ENCODE results near the gene PTGFR.

The PTGFR gene, protein sequence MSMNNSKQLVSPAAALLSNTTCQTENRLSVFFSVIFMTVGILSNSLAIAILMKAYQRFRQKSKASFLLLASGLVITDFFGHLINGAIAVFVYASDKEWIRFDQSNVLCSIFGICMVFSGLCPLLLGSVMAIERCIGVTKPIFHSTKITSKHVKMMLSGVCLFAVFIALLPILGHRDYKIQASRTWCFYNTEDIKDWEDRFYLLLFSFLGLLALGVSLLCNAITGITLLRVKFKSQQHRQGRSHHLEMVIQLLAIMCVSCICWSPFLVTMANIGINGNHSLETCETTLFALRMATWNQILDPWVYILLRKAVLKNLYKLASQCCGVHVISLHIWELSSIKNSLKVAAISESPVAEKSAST

GRCh38 chr1:78490861-78491450, at the start of gene PTGFR:
Gene PTGFR, plus strand, starts transcription at chr1:78490974. Its CDS starts 1,770 bp downstream, at chr1:78492744.
- DNase-seq (ENCODE audit: low read depth, low spot score), result no peak

DNA sequence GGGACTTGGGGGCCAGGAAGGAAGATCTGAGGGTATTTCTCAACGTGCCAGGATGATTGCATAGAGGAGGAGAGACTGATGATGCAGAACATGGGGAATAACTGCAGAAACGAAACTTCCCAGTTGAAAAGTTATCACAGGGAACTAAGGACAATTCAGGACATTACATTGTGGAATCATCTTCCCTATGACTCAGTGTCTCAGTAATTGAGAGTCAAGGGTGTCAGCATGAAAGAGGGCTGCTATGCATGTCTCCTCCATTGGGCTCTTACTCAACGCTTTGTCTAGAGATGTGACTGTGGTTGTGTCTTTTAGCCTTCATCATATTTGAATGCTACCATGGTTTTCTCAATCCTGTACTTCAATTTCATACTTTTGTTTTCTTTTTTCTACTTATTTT, 48.9 kb upstream of the PTGFR start:
- no peak for DNase-seq (ENCODE audit: low read depth, low spot score)

DNA sequence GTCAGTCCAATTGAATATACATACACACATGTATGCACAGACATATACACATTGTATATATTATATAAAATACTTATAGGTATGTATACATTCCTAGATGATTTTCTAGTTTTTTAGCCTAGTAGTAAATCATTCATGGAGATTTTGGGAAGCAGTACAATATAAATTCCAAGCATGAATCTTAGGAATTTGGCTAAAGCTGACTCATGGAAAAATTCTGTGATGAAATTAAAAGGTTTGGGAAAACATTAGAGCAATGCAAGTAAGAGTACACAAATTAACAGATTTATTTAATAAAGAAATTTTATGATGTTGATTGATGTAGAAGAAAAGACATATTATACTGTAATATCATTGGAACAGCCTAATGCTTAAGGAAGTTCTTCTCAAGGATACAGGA, 43.7 kb upstream of the PTGFR start:
- no peak for DNase-seq (ENCODE audit: low read depth, low spot score)

GRCh38 chr1:78464449-78464891, 26.3 kb upstream of the PTGFR start:
- no peak for DNase-seq (ENCODE audit: low read depth, low spot score)

DNA sequence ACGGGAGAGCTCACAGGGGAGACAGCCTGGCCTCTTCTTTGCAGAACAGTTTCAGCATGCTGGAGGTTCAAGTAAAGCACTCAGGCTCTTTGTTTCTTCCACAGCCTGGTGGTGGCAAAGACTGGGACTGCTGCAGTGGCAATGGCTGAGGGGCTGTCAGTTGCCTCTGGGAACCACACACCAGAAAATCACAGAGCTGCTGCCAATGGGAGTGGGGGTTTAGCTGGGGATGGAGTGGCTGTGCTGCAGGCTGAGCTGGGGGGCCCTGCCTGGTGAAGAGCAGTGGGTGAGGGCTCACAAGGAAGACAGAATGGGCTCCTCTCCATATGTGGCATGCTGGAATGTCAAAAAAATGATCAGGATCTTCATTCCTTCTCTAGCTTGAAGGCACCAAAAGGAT, 25.6 kb upstream of the PTGFR start:
- DNase-seq (ENCODE audit: low read depth, low spot score), result no peak

- no peak for DNase-seq (ENCODE audit: low read depth, low spot score)
Measured at GRCh38 chr1:78468521-78468920, 22.3 kb upstream of the PTGFR start.

DNA sequence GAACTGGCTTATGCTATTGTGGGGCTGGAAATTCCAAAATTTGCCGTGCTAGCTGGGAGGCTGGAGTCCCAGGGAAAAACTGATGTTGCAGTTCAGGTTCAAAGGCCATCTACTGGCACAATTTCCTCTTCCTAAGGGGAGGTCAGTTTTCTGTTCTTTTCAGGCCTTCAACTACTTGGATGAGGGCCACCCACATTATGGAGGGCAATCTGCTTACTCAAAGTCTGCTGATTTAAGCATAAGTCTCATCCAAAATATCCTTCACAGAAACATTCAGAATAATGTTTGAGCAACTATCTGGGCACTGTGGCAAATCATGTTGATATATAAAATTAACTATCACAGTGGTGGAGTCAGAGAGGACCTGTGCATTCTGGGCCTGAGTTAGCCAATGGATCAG, 21.2 kb upstream of the PTGFR start:
- no peak for DNase-seq (ENCODE audit: low read depth, low spot score)

DNA sequence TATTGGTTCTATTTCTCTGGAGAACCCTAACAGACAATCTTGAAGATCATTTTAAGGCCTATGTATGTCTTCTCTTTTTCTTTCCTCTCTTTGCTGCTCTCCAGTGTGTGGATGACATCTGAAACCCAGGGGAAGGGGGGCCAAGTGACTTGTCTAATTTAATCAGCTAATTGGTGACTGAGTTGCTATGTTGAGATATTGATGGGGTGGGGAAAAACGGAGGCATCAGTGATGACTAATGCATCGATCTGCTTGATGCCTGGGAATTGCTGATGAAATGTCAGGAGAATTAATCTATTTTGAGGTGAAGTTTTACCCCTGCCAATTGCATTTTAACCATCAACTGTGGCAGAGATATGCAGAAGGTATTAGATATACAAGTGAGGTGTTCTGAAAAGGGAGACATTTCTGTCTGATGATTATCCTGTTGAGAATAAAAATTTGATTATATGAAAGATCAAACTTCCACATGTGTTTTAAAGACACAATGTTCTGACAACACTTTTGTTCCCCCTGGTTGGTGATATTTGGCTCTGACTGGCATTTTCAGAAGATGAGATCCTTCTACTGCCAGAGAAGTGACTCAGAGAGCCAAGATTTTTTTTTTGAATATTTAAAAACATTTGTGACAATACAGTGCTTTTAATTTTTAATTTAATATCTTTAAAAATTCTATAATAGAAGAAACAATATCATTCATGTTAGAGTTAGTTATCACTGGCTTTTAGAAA, 18.7 kb upstream of the PTGFR start:
- no peak for DNase-seq (ENCODE audit: low read depth, low spot score)

DNA sequence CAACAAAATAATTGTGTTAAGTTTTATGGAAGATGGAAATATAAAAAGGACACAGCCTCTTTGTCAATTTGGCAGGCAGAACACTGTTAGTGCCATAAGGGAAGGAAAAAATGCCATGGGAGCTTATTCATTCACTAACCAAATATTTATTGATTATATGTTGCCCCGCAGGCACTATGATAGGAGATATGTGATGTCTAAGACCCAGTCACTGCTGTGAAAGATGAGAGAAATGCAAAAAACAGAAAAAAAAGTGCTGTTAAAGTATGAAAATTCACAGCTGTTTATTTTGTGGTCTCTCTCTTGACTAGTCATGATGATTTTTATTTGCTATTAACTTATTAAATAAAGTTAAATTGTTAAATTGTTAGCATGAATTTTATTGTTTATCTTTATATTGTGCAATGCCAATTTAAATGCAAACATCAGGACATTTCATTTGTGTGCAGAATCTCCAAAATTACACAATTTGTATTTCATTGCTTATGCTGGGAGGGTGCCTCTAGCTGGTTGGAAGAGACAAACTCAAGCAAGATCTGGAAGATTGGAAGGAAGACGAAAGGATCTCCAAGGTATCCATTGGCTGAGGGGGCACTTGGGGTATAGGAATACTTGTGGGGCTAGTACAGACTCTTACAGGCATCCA, 17.8 kb upstream of the PTGFR start:
- no peak for DNase-seq (ENCODE audit: low read depth, low spot score)

DNA sequence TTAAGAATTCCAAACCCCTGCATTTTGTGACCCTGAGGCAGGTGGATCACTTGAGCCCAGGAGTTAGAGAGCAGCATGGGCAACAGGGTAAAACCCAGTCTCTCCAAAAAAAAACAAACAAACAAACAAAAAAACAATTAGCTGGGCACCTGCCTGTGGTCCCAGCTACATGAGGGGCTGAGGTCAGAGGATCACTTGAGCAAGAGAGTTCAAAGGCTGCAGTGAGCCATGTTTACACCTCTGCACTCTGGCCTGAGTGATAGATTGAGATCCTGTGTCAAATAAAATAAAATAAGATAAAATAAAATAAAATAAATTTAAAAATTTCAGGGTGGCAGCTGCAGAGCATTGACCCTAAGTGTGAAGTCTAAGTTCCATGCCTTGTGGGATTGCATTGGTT, 16.7 kb upstream of the PTGFR start:
- DNase-seq (ENCODE audit: low read depth, low spot score), result no peak

GRCh38 chr1:78475888-78476610, 14.7 kb upstream of the PTGFR start:
- DNase-seq (ENCODE audit: low read depth, low spot score), result no peak

DNA sequence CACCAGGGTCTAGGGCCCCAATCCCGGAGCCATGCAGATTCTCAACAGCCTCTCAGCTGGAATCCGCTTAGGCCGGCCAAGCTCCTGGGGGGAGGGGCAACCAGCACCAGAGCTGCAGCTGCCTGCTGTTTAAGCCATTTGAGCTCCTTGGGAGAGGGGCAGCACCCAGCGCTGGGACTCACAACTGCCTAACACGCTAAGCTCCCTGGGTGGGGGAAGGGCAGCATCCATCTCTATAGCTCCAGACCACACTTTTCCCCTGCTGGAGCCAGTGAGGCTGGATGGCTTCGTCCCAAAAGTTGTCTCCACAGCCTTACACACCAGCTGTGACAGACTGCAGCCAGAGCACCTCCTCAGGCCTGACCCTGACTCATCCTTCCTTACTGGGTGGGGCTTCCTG, 6.9 kb upstream of the PTGFR start:
- no peak for DNase-seq (ENCODE audit: low read depth, low spot score)

GRCh38 chr1:78491451-78492071, 787 bp downstream of the PTGFR start:
- DNase-seq (ENCODE audit: low read depth, low spot score), result no peak

DNA sequence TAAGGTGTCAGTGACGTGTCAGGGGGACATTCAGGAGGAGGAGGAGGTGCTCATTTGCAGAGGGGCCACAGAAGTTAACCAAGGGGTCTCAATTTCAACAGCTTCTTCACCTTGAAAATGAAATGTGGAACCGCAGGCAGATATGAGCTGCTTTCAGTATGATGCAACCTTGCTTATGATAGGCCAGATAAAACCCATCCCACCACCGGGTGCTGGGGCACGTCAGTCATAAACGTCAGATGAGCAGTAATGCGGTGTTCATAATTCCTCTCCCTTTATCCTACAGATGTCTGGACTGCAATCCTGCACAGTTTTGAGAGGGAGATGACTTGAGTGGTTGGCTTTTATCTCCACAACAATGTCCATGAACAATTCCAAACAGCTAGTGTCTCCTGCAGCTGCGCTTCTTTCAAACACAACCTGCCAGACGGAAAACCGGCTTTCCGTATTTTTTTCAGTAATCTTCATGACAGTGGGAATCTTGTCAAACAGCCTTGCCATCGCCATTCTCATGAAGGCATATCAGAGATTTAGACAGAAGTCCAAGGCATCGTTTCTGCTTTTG, 1.7 kb downstream of the PTGFR start:
- no peak for DNase-seq (ENCODE audit: low read depth, low spot score)

- no peak for DNase-seq (ENCODE audit: low read depth, low spot score)
Measured at GRCh38 chr1:78493451-78493850, 2.7 kb downstream of the PTGFR start.

DNA sequence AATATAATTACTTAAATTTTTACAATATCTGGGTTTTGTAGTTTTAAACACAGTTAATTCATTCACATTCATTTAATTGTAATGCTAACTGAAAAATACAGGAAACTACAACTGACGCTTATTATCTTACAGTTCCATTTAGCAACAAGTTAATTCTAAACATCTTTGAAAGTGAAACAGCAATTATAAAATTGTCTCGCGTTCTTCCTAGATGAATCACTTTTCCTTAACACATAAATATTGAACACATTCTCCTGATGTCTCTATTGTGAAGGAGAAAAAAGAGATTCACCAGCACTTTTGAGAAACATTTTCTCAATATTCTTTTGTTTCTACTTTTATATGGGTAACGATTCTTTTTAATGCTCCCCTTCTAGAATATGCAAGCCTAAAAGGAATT, 6.4 kb downstream of the PTGFR start:
- no peak for DNase-seq (ENCODE audit: low read depth, low spot score)

GRCh38 chr1:78500529-78500928, 9.8 kb downstream of the PTGFR start:
- no peak for DNase-seq (ENCODE audit: low read depth, low spot score)

DNA sequence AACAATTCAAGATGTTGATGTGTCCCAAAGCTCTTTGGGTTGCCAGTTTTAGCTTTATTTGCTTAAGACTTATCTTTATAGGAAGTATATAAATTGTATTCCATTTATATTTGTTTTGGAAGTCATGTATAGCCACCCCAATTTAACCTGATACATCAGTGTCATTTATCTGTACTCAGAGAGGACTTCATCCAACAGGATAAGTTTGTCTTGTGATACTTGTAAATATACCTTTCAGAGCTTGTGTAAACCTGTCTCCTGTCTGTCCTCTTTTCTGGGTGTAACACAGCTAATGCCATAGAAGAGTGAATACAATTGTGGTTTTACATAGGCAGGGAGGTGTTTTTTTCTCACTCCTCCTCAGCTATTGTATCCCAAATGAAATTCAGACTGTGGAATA, 10.4 kb downstream of the PTGFR start:
- no peak for DNase-seq (ENCODE audit: low read depth, low spot score)

DNA sequence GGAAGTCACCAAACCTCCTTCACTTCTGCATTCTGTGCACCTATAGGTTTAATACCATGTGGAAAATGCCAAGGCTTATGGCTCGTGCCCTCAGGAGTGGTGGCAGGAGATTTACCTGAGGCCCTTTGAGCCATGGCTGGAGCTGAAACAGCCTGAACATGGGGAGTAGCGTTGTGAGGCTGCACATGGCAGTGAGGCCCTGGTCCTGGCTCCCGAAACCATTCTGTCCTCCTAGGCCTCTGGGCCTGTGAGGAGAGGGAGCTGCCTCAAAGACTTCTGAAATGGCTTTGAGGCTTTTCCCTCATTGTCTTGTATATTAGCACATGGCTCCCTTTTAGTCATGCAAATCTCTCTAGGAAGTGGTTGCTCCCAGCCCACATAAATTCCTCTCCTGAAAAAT, 20.6 kb downstream of the PTGFR start:
- DNase-seq (ENCODE audit: low read depth, low spot score), result no peak

- no peak for DNase-seq (ENCODE audit: low read depth, low spot score)
Measured at GRCh38 chr1:78516716-78517115, 25.9 kb downstream of the PTGFR start.

DNA sequence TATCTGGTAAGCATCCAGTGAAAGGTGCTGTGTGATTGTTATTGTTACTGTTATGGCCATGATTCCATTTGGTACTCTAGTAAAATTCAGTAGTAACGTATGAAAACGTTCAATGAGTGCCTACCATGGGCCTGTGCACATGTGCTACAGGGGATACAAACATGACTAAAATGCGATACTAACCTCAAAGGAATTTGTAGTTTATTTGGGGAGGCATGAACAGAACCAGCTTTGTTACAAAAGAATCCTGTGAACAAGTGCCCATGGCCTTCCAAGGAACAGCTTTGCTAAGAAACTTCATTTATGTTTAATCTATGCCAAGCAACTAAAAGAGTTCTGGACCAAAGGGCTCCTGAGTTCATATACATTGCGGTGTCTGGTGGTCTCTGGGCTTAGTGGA, 28.7 kb downstream of the PTGFR start:
- DNase-seq (ENCODE audit: low read depth, low spot score), result no peak

All from smooth muscle cell of the brain vasculature (primary cell).